Testis (tissue), 3 donors: ENCODE data around the gene TOP3B. TPM values are rescaled to one million over a fixed set of nuclear protein-coding genes. Genes with fewer than 3 reads are reported as not detected.

ENCODE experiments used
- DNase-seq: peaks from one replicate; pipeline ENCODE4 v3.0.0-alpha.2; 2019
- H3K27ac ChIP-seq, 2 donors: fragments of 200-600 bp; sonication (generic); one replicate each; pipeline ENCODE4 v1.5.1; 2019
- H3K27me3 ChIP-seq: fragments of 200-600 bp; sonication (generic); one replicate; pipeline ENCODE4 v1.5.1; 2019
- H3K36me3 ChIP-seq: fragments of 200-600 bp; sonication (generic); one replicate; pipeline ENCODE4 v1.5.1; 2017; ENCODE audit warnings: low read depth; ENCODE audit errors: missing control alignments
- H3K4me1 ChIP-seq: fragments of 200-600 bp; sonication (generic); one replicate; pipeline ENCODE4 v1.5.1; 2019
- H3K4me3 ChIP-seq, 2 donors: fragments of 200-600 bp; sonication (generic); one replicate each; pipeline ENCODE4 v1.5.1; 2017 to 2019
- H3K9me3 ChIP-seq: fragments of 200-600 bp; sonication (generic); one replicate; pipeline ENCODE4 v1.5.1; 2017
- POLR2A ChIP-seq: fragments of 450-650 bp; IDR thresholded peaks from one replicate; pipeline ENCODE4 v1.6.1; 2017; ENCODE audit warnings: antibody characterized with exemption, mild to moderate bottlenecking, moderate library complexity
- WGBS, 2 donors: methylation state at CpG; one replicate each; pipeline ENCODE4 v1.1.5; 2018; 5-methylcytosine and 5-hydroxymethylcytosine counted together
- intact Hi-C: fragments of 100-400 bp; cut with DNase I; formaldehyde crosslinking; loops from one replicate; pipeline ENCODE4 v1.15.1; 2023; ENCODE audit warnings: low total_unique reads
- polyA plus RNA-seq: library from polyadenylated mRNA; stranded (reverse); fragments of 350-450 nt; fragmentation: Illumina TruSeq; extraction: RNeasy Lipid Tissue Mini Kit (QIAGEN cat#74804); gene quantifications from one replicate; pipeline ENCODE4 v1.2.3, GENCODE V29; 2014; ENCODE audit warnings: low read depth, low replicate concordance; ENCODE audit not compliant: insufficient read depth
- total RNA-seq, 2 donors: library from RNA; depleted of rRNA; stranded (reverse); fragments of >200 nt; gene quantifications; one replicate each; pipeline ENCODE4 v1.2.3, GENCODE V29; 2016
- TF ChIP-seq, protein P1 (sequence below), 3 experiments: fragments of 450-650 bp in 2 of 3; fragments of 200-600 bp in 1 of 3; sonication (generic) in 1 of 3; IDR thresholded peaks; one replicate each; pipeline ENCODE4 v1.5.1; 2016 to 2019; ENCODE audit warnings: antibody characterized with exemption in 3 of 3, mild to moderate bottlenecking in 2 of 3, moderate library complexity in 1 of 3

TOP3B gene
- total and polyA plus RNA-seq, 3 donors from 2014 or later = 19.1 to 70.5 (median 65.5) TPM

DNA sequence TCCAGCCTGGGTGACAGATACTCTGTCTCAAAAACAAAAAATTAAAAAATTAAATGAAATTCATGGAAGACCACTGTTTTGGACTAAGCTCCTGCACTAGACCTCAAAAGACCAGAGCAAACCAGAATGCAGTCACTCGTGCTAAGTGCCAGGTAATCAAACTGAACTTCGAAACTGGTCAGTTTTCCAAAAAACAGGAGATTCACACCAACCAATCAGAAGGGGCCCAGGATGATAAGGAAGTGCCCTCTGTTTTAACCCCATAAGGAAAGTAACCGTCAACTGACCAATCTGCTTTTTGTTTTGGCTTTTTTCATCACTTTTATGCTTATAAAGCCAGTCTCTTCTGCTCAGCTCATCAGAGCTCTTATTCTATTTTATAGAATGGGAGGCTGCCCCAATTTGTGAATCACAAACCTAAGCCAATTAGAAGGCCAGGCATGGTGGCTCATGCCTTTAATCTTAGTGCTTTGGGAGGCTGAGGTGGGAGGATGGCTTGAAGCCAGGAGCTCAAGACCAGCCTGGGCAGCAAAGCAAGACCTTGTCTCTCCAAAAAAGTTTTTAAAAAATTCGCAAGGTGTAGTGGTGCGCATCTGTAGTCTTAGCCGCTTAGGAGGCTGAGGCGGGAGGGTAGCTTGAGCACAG lies 10.1 kb upstream of the TOP3B start:
- Histone ChIP-seq H3K27ac (no peak overlapping the region), H3K4me3 (no peak overlapping the region), H3K9me3 (no peaks in the 10 kb centered on the region), H3K36me3 (no peaks in the 10 kb centered on the region), H3K27me3 (no peaks in the 10 kb centered on the region), H3K4me1 (no peaks in the 10 kb centered on the region)
- DNase-seq = no peak
- TF ChIP-seq, protein P1, sequence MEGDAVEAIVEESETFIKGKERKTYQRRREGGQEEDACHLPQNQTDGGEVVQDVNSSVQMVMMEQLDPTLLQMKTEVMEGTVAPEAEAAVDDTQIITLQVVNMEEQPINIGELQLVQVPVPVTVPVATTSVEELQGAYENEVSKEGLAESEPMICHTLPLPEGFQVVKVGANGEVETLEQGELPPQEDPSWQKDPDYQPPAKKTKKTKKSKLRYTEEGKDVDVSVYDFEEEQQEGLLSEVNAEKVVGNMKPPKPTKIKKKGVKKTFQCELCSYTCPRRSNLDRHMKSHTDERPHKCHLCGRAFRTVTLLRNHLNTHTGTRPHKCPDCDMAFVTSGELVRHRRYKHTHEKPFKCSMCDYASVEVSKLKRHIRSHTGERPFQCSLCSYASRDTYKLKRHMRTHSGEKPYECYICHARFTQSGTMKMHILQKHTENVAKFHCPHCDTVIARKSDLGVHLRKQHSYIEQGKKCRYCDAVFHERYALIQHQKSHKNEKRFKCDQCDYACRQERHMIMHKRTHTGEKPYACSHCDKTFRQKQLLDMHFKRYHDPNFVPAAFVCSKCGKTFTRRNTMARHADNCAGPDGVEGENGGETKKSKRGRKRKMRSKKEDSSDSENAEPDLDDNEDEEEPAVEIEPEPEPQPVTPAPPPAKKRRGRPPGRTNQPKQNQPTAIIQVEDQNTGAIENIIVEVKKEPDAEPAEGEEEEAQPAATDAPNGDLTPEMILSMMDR (IDR thresholded peaks at IDR 0.05) = no peak
- intact Hi-C loops = no loop called here
- 85 to 86% methylated on average over 7 of the region's 7 CpGs for WGBS, 2 donors

DNA sequence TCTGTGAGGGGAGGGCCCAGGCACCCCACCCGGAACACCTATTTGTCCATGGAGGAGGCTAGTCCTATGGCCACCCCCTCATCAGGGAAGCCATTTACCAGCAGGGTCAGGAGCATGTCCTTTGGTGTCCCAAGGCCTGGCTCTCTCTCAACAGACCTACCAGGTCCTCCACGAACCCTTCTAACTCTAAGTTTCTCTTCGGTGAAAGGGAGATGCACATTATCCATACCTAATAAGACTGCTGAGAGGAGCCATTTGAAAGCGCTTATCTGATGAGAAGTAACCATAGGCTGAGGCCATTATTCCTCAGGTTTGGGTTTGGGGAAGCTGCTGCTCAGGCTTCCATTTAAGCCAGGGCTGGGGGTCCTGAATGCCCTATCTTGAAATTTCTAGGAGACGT lies 9.2 kb upstream of the TOP3B start:
- DNase-seq = no peak
- TF ChIP-seq, protein P1 (IDR thresholded peaks at IDR 0.05) = no peak
- TF ChIP-seq POLR2A = no peak
- H3K36me3 ChIP-seq = no peaks in the 10 kb centered on the region
- H3K27ac ChIP-seq = no peak overlapping the region
- intact Hi-C loops = no loop called here
- 89 to 95% methylated on average over 4 to 5 of the region's 5 CpGs for WGBS, 2 donors
- no peak overlapping the region for H3K4me3 ChIP-seq
- H3K4me1 ChIP-seq = no peaks in the 10 kb centered on the region
- H3K27me3 ChIP-seq = no peaks in the 10 kb centered on the region
- no peaks in the 10 kb centered on the region for H3K9me3 ChIP-seq

DNA sequence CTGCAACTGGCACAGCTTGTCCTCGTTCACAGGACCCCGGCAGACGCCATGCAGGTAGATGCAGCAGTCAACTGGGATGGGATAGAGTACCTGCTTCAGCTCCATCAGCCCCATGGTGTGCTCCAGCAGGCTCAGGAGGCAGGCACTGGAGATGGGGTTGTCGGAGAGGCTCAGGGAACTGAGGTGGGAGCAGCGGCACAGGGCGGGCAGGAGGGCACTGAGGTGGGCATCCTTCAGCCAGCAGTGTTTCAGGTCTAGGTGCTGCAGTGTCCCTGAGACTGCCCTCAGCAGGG lies 8.7 kb upstream of the TOP3B start:
- H3K9me3 ChIP-seq = no peaks in the 10 kb centered on the region
- DNase-seq = no peak
- TF ChIP-seq, protein P1 (IDR thresholded peaks at IDR 0.05) = no peak
- TF ChIP-seq POLR2A = no peak
- intact Hi-C loops = no loop called here
- no peaks in the 10 kb centered on the region for H3K4me1 ChIP-seq
- WGBS, 2 donors = 63 to 87% methylated on average over 3 to 6 of the region's 6 CpGs
- H3K4me3 ChIP-seq = no peak overlapping the region
- H3K27ac ChIP-seq = no peak overlapping the region
- no peaks in the 10 kb centered on the region for H3K36me3 ChIP-seq
- H3K27me3 ChIP-seq = no peaks in the 10 kb centered on the region

DNA sequence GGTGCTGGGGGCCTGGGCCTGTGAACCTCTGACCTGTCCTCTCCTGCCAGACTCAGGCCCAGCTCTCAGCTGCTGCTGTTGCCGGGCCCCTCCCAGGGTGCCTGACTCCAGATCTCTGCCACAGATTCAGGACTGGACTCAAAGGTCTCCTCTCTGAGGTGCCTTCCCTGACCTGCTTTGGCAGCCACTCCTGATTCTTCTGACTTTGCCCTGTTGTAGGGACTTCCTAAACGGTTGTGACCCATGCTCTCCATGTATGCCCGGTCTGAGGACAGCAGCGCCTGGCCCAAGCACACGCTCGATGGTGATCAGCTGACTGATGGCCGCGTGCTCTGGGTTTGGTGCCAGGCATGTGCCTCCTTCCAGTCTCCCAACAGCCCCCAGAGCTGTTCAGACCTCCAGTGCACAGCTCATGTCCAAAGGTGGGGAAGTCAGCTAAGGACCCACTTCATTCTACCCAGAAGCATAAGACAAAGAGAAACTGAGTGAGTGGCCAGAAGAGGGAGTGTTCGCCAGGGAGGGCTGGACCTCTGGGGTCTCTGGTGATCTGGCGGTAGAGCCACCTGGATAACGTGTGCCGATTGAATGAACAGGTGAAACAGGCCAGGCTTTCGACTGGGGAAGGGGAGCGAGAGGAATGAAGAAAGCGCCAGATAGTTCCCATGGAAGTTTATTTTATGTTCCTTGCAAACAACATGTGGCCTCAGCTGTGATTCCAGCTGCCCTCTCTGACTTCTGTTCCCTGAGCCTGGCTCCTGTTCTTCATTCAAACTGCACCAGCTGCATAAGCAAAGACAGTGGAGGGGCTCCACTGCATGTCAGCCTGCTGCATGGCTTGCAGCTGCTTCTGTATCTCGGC lies 8.1 kb upstream of the TOP3B start:
- Histone ChIP-seq H3K36me3 (no peaks in the 10 kb centered on the region), H3K27me3 (no peaks in the 10 kb centered on the region), H3K4me3 (no peak overlapping the region), H3K27ac (no peak overlapping the region), H3K4me1 (no peaks in the 10 kb centered on the region), H3K9me3 (no peaks in the 10 kb centered on the region)
- WGBS, 2 donors = 68 to 75% methylated on average over 16 of the region's 16 CpGs
- TF ChIP-seq, protein P1 (IDR thresholded peaks at IDR 0.05) = no peak
- no peak for TF ChIP-seq POLR2A
- intact Hi-C loops = no loop called here
- no peak for DNase-seq
